LNCaP clone FGC (cell line): ENCODE data around the gene SASH1.

ENCODE experiments used
- DNase-seq: peaks from one replicate; pipeline ENCODE4 v3.0.0-alpha.2; 2011; ENCODE audit warnings: low read depth
- H3K4me3 ChIP-seq: 2 replicates; pipeline ENCODE4 v1.5.1; 2011; ENCODE audit warnings: mild to moderate bottlenecking, low read depth, low read length, control low read depth
- CTCF ChIP-seq: IDR thresholded peaks from 2 replicates; pipeline ENCODE4 v1.5.1; 2012; ENCODE audit warnings: mild to moderate bottlenecking; ENCODE audit not compliant: control insufficient read depth, insufficient read depth; ENCODE audit errors: extremely low read depth

SASH1 gene

GRCh38 chr6:148466158-148466557 lies 123.5 kb downstream of the SASH1 start:
- no peak for TF ChIP-seq CTCF
- no peak overlapping the region for H3K4me3 ChIP-seq
- DNase-seq, result no peak

GRCh38 chr6:148467926-148468325 lies 125.3 kb downstream of the SASH1 start:
- DNase-seq, result no peak
- no peak overlapping the region for H3K4me3 ChIP-seq
- no peak for TF ChIP-seq CTCF

- DNase-seq, result no peak
These were observed 127.5 kb downstream of the SASH1 start for GRCh38 chr6:148470156-148470555.

GRCh38 chr6:148470606-148471465 lies 128.2 kb downstream of the SASH1 start:
- no peak for DNase-seq

More at GRCh38 chr6:148470156-148470555, 127.5 kb downstream of the SASH1 start:
- no peak overlapping the region for H3K4me3 ChIP-seq
- TF ChIP-seq CTCF, result no peak

GRCh38 chr6:148471624-148472159 lies 129.1 kb downstream of the SASH1 start:
- H3K4me3 ChIP-seq, result no peak overlapping the region
- no peak for TF ChIP-seq CTCF
- no peak for DNase-seq

More at GRCh38 chr6:148470606-148471465, 128.2 kb downstream of the SASH1 start:
- H3K4me3 ChIP-seq, result no peak overlapping the region
- TF ChIP-seq CTCF, result no peak

- no peak overlapping the region for H3K4me3 ChIP-seq
- TF ChIP-seq CTCF, result no peak
- no peak for DNase-seq
These were observed 129.8 kb downstream of the SASH1 start for GRCh38 chr6:148472171-148473105.
